SK-N-SH treated with all-trans-retinoic acid at 6 μM for 48 hours (cell line): Measurements from ENCODE around the gene ZSWIM7.

Experiments used
- ATAC-seq: fragments of 200-7000 bp; cut with Tn5 transposase; 3 replicates; pipeline ENCODE4 v1.9.1; 2020; ENCODE audit warnings: mild to moderate bottlenecking, moderate library complexity
- ARNTL ChIP-seq: fragments of 450-650 bp; formaldehyde crosslinking; IDR thresholded peaks from 2 replicates; pipeline ENCODE4 v1.5.0; 2020; ENCODE audit warnings: low read depth, mild to moderate bottlenecking, moderate library complexity, borderline replicate concordance
- BACH2 ChIP-seq: fragments of 250-450 bp; sonication (Bioruptor Pico); IDR thresholded peaks from 2 replicates; pipeline ENCODE4 v1.9.0; 2021; ENCODE audit warnings: mild to moderate bottlenecking, borderline replicate concordance
- CSDC2 ChIP-seq: fragments of 250-450 bp; sonication (Bioruptor Pico); IDR thresholded peaks from 2 replicates; pipeline ENCODE4 v1.5.0; 2020; ENCODE audit warnings: mild to moderate bottlenecking, moderate library complexity
- ESRRG ChIP-seq: fragments of 250-450 bp; sonication (Bioruptor Pico); IDR thresholded peaks from 2 replicates; pipeline ENCODE4 v1.6.1; 2021; ENCODE audit warnings: mild to moderate bottlenecking
- GLIS3 ChIP-seq: fragments of 250-450 bp; sonication (Bioruptor Pico); IDR thresholded peaks from 2 replicates; pipeline ENCODE4 v1.5.0; 2020; ENCODE audit warnings: mild to moderate bottlenecking, moderate library complexity
- OSR1 ChIP-seq: fragments of 250-450 bp; sonication (Bioruptor Pico); IDR thresholded peaks from 2 replicates; pipeline ENCODE4 v1.8.0; 2022; ENCODE audit warnings: moderate library complexity, mild to moderate bottlenecking, inconsistent platforms
- PPARA ChIP-seq: fragments of 250-450 bp; sonication (Bioruptor Pico); IDR thresholded peaks from 2 replicates; pipeline ENCODE4 v1.5.0; 2020; ENCODE audit warnings: mild to moderate bottlenecking, borderline replicate concordance
- SNAI2 ChIP-seq: fragments of 250-450 bp; sonication (Bioruptor Pico); IDR thresholded peaks from 2 replicates; pipeline ENCODE4 v1.5.0; 2020; ENCODE audit warnings: mild to moderate bottlenecking, moderate library complexity
- TCF4 ChIP-seq: fragments of 250-450 bp; sonication (Bioruptor Pico); IDR thresholded peaks from 2 replicates; pipeline ENCODE4 v1.8.0; 2021; ENCODE audit warnings: mild to moderate bottlenecking, moderate library complexity, borderline replicate concordance
- TOX ChIP-seq: fragments of 250-450 bp; sonication (Bioruptor Pico); IDR thresholded peaks from 2 replicates; pipeline ENCODE4 v1.8.0; 2021; ENCODE audit warnings: mild to moderate bottlenecking, moderate library complexity, borderline replicate concordance
- ZC3H10 ChIP-seq: fragments of 250-450 bp; sonication (Bioruptor Pico); IDR thresholded peaks from 2 replicates; pipeline ENCODE4 v1.5.1; 2021; ENCODE audit warnings: mild to moderate bottlenecking, moderate library complexity
- ZFP3 ChIP-seq: fragments of 250-450 bp; sonication (Bioruptor Pico); IDR thresholded peaks from 2 replicates; pipeline ENCODE4 v1.5.0; 2020; ENCODE audit warnings: mild to moderate bottlenecking, moderate library complexity
- ZFP30 ChIP-seq: fragments of 450-650 bp; formaldehyde crosslinking; IDR thresholded peaks from 2 replicates; pipeline ENCODE4 v1.5.0; 2022; ENCODE audit warnings: mild to moderate bottlenecking, moderate library complexity
- ZNF565 ChIP-seq: fragments of 450-650 bp; formaldehyde crosslinking; conservative IDR thresholded peaks from 2 replicates; pipeline ENCODE4 v1.5.0; 2020; ENCODE audit warnings: low read depth, mild to moderate bottlenecking, moderate library complexity
- ZNF70 ChIP-seq: fragments of 450-650 bp; formaldehyde crosslinking; IDR thresholded peaks from 2 replicates; pipeline ENCODE4 v1.5.0; 2020; ENCODE audit warnings: mild to moderate bottlenecking, moderate library complexity
- ZNF8 ChIP-seq: fragments of 450-650 bp; formaldehyde crosslinking; IDR thresholded peaks from 2 replicates; pipeline ENCODE4 v1.5.0; 2020; ENCODE audit warnings: mild to moderate bottlenecking, moderate library complexity
- TF ChIP-seq, protein P1 (sequence below): fragments of 250-450 bp; sonication (Bioruptor Pico); IDR thresholded peaks from 2 replicates; pipeline ENCODE4 v1.8.0; 2020; ENCODE audit warnings: mild to moderate bottlenecking, moderate library complexity, borderline replicate concordance
- TF ChIP-seq, protein P2 (sequence below): fragments of 250-450 bp; sonication (Bioruptor Pico); IDR thresholded peaks from 2 replicates; pipeline ENCODE4 v1.5.0; 2020; ENCODE audit warnings: mild to moderate bottlenecking, moderate library complexity
- TF ChIP-seq, protein P3 (sequence below): fragments of 250-450 bp; sonication (Bioruptor Pico); IDR thresholded peaks from 2 replicates; pipeline ENCODE4 v1.5.1; 2021; ENCODE audit warnings: mild to moderate bottlenecking, moderate library complexity

Gene ZSWIM7

DNA sequence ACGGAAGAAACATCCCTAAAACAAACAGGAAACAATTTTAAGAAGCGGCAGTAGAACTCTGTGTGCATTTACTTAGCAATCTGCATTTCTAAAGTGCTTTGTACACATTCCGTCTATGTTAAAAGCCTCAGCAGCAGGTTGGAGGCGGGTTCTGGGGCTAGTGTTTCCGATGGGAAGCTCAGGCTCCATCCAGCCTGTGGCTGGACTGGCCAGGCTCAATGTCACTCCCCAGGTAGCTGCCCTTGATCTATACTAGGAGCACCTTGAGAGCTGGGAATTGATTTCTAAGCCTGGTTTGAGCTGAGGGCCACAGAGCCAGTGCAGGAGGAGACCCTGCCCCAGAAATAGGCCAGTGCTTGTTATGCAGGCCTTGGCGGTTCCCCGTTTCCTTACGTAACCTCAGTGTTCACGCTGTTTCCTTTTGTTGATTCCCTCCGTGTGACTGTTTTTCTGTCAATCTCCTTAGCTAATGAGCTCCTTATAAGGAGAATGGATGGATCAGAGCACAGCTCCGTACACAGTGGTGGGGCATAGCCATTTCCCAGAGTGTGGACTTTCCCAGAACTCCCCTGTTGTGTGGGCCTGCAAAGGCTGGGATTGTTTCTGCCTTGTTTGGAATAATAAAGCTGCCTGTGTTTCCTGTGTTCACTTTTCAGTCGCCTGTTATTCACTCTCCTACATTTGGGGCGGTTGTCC lies 33.2 kb downstream of the ZSWIM7 start (continued):
- no peak for TF ChIP-seq ZNF8 (CRISPR knock-in tag)
- TF ChIP-seq PPARA, result no peak

DNA sequence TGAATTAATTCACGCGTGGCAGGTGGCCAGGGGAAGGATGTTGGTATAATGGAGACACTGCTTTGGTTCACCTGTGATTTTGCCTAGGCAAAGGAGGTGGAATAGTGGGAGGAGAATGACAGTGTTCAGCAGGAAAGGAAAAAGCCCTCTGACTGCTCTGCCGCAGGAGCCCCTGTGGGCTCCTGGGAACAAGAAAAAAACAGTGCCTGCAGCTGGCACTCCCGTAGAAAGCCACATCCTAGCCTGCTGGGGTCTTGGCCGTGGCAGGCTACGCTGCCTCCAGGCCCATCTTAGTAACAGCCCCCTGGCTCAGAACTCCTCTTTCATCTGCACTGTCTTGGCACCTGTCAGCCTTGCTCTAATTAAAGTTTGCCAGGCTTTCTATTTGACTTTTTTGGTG lies 34.0 kb downstream of the ZSWIM7 start:
- ATAC-seq, result peak; percentile 18
- TF ChIP-seq OSR1 (no peak), TCF4 (CRISPR knock-in tag) (no peak)

DNA sequence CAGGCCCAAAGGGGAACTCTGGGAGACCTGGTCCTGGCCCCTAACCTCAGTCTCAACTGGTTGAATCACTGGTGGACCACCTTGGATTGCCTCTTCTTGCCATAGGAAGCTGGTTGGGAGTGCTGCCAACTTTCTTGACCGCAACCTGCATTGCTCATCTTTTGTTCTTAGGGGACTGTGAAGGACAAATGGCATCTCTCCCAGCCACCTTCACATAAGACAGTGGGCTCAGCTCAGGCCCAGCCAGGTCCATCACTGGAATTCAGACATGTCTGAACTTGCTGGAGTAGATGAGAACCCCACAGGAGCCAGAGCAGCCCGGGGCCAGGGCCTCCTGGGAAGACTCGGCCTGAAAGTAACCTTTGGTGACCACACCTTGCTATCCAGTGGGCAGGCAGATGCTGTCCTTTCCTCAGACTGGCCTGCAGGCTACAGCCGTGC lies 35.8 kb downstream of the ZSWIM7 start:
- peak; percentile 52; the same call in 1 of the 2 replicates for TF ChIP-seq OSR1
- no peak for TF ChIP-seq BACH2 (CRISPR knock-in tag)
- 0 out of 2 replicates have a peak, but pooled peaks have one; percentile 57 for TF ChIP-seq ZFP3 (CRISPR knock-in tag)
- TF ChIP-seq CSDC2 (CRISPR knock-in tag), result peak; percentile 81; the same call in 1 of the 2 replicates
- TF ChIP-seq, all 23 proteins: peak for 3
- no peak for ATAC-seq

DNA sequence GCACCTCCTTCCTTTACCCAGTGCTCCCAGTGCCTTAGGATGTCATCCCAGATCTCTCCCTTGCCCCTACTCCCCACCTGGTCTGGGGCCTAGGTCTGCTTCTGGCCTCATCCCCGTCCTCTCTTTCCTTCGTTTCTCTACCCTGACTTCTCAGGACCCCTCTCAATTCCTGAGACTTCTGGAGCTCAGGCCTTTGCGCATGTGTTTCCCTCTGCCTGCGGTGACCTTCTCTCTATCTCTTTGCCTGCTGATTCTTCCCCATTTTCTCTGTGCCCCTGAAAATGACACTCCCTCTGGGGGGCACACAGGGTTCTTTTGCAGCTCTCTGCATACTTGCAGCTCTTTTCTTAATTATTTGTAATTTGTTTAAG lies 41.0 kb downstream of the ZSWIM7 start:
- TF ChIP-seq ESRRG (CRISPR knock-in tag) (no peak), ZNF70 (CRISPR knock-in tag) (no peak), ARNTL (no peak), ZC3H10 (CRISPR knock-in tag) (no peak), BACH2 (CRISPR knock-in tag) (no peak), ZNF8 (CRISPR knock-in tag) (no peak), GLIS3 (CRISPR knock-in tag) (no peak), ZNF565 (CRISPR knock-in tag) (no peak), ZFP3 (CRISPR knock-in tag) (no peak), ZFP30 (CRISPR knock-in tag) (no peak), TOX (no peak), TCF4 (CRISPR knock-in tag) (no peak), PPARA (no peak), OSR1 (no peak), SNAI2 (CRISPR knock-in tag) (no peak)
- TF ChIP-seq, protein P1, sequence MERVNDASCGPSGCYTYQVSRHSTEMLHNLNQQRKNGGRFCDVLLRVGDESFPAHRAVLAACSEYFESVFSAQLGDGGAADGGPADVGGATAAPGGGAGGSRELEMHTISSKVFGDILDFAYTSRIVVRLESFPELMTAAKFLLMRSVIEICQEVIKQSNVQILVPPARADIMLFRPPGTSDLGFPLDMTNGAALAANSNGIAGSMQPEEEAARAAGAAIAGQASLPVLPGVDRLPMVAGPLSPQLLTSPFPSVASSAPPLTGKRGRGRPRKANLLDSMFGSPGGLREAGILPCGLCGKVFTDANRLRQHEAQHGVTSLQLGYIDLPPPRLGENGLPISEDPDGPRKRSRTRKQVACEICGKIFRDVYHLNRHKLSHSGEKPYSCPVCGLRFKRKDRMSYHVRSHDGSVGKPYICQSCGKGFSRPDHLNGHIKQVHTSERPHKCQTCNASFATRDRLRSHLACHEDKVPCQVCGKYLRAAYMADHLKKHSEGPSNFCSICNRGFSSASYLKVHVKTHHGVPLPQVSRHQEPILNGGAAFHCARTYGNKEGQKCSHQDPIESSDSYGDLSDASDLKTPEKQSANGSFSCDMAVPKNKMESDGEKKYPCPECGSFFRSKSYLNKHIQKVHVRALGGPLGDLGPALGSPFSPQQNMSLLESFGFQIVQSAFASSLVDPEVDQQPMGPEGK (CRISPR knock-in tag), result no peak
- TF ChIP-seq, protein P2, sequence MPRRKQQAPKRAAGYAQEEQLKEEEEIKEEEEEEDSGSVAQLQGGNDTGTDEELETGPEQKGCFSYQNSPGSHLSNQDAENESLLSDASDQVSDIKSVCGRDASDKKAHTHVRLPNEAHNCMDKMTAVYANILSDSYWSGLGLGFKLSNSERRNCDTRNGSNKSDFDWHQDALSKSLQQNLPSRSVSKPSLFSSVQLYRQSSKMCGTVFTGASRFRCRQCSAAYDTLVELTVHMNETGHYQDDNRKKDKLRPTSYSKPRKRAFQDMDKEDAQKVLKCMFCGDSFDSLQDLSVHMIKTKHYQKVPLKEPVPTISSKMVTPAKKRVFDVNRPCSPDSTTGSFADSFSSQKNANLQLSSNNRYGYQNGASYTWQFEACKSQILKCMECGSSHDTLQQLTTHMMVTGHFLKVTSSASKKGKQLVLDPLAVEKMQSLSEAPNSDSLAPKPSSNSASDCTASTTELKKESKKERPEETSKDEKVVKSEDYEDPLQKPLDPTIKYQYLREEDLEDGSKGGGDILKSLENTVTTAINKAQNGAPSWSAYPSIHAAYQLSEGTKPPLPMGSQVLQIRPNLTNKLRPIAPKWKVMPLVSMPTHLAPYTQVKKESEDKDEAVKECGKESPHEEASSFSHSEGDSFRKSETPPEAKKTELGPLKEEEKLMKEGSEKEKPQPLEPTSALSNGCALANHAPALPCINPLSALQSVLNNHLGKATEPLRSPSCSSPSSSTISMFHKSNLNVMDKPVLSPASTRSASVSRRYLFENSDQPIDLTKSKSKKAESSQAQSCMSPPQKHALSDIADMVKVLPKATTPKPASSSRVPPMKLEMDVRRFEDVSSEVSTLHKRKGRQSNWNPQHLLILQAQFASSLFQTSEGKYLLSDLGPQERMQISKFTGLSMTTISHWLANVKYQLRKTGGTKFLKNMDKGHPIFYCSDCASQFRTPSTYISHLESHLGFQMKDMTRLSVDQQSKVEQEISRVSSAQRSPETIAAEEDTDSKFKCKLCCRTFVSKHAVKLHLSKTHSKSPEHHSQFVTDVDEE (CRISPR knock-in tag), result no peak
- TF ChIP-seq, protein P3, sequence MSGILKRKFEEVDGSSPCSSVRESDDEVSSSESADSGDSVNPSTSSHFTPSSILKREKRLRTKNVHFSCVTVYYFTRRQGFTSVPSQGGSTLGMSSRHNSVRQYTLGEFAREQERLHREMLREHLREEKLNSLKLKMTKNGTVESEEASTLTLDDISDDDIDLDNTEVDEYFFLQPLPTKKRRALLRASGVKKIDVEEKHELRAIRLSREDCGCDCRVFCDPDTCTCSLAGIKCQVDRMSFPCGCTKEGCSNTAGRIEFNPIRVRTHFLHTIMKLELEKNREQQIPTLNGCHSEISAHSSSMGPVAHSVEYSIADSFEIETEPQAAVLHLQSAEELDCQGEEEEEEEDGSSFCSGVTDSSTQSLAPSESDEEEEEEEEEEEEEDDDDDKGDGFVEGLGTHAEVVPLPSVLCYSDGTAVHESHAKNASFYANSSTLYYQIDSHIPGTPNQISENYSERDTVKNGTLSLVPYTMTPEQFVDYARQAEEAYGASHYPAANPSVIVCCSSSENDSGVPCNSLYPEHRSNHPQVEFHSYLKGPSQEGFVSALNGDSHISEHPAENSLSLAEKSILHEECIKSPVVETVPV (CRISPR knock-in tag), result no peak
- ATAC-seq, result peak; percentile 13

DNA sequence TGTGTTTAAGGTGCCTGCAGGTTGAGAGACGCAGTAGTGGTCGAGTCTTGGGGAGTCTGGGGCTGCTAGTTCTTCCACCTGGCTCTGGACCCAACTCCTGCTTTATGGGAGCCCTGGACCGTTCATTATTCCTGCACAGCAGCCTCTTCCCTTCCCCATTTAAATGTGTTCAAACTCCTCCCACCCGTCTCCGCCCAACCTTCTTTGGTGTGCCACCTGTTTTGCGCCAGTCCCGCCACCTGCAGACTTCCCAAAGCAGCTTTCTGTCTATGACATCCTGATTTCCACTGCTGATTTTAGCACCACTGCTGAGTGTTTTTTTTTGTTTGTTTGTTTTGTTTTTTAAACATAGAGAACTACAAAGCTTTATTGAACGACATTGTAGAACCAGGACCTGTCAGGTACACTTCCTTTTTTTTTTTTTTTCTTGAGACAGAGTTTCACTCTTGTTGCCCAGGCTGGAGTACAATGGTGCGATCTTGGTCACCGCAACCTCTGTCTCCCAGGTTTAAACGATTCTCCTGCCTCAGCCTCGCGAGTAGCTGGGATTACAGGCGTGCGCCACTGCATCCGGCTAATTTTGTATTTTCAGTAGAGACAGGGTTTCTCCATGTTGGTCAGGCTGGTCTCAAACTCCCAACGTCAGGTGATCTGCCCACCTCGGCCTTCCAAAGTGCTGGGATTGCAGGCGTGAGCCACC lies 41.7 kb downstream of the ZSWIM7 start:
- TF ChIP-seq ESRRG (CRISPR knock-in tag) (no peak), BACH2 (CRISPR knock-in tag) (no peak), SNAI2 (CRISPR knock-in tag) (no peak), ZNF70 (CRISPR knock-in tag) (no peak), ZNF565 (CRISPR knock-in tag) (no peak), TCF4 (CRISPR knock-in tag) (no peak), ZFP3 (CRISPR knock-in tag) (no peak), ZC3H10 (CRISPR knock-in tag) (no peak)
- TF ChIP-seq, protein P2 (CRISPR knock-in tag), result no peak
- TF ChIP-seq, all 23 proteins: peak for 0
- ATAC-seq, result no peak
